HL-60/S4 treated with retinoic acid at 250 ng/mL for 4 days and 3 days (cell line): Measurements from ENCODE around the gene TRIM33.

Experiments used
- in situ Hi-C: fragments of 300-500 bp; cut with MboI; formaldehyde crosslinking; loops from 2 replicates; pipeline ENCODE4 v1.7.0; 2022; ENCODE audit warnings: low sequenced_read_pairs

Gene TRIM33

DNA sequence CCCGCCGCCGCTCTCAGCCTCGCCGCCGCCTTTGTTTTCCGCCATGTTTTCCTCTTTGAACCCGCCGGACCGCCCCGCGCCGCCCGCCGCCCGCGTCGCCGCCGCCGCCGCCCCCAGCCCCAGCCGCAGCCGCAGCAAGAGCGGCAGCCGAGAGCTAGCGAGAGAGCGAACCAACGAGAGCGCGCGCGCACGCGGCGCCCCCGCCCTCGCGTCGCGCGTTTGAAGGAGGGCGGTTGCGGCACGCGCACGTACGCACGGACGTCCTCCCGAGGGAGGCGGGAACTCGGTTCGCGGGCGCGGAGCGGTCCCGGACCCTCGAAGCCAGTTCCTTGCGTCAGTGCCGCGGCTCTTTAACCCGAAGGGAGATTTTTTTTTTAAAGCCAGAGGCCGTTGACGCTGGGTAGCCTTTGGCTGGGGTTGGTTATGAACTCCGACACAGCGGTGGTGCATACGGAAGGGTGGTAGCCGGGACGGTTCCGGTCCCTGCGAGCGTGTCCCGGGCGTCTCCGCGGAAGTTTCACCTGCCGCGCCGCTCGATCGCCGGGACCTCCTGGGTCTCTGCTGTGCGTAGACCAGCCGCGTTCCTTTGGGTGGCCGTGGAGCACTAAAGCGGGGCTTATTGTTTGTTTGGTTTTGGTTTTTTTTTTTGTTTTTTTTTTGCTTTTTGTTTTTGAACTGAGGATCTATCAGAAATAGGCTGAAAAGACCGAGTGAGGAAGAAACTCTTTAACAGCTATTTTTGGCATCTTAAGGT lies at the start of gene TRIM33:
TRIM33 (minus strand) TSS at position 172 of the 754 bp plus-strand sequence; CDS start at position 45, 127 bp downstream.
- in situ Hi-C loops = no loop called here

DNA sequence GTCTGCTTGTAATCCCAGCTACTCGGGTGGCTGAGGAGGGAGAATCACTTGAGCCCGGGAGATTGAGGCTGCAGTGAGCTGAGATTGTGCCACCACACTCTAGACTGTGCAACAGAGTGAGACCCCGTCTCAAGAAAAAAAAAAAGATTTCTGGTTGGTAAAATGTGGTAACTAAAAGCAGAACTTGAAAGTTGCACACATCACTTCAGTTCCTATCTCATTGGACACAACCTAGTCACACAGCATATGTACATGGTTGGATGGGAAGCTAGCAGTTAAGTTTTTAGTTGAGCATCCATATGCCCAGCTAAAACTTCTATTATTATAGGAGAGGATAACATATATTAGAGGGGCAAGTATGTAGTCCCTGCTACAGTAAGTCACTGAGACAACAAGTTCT lies 48.4 kb upstream of the TRIM33 start:
- in situ Hi-C loops = no loop called here

GRCh38 chr1:114558544-114558943 lies 47.5 kb upstream of the TRIM33 start:
- in situ Hi-C loops = no loop called here

DNA sequence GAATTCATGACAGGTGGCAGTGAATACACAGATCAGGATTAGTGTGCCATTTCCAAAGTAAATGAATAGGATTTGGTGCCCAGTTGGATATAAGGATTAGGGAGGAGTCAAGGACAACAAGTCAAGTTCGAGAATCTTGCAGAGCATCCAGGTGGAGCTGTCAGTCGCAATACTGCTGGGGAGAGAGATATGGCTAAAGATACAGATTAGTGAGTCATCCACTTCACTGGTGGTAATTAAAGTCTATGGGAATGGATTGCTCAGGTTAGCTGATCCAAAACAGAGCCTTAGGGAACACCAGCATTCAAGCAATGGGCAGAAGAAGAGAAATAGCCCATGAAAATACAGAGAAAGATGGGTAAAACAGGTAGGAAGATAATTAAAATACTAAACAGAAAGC lies 43.6 kb upstream of the TRIM33 start:
- in situ Hi-C loops = no loop called here

DNA sequence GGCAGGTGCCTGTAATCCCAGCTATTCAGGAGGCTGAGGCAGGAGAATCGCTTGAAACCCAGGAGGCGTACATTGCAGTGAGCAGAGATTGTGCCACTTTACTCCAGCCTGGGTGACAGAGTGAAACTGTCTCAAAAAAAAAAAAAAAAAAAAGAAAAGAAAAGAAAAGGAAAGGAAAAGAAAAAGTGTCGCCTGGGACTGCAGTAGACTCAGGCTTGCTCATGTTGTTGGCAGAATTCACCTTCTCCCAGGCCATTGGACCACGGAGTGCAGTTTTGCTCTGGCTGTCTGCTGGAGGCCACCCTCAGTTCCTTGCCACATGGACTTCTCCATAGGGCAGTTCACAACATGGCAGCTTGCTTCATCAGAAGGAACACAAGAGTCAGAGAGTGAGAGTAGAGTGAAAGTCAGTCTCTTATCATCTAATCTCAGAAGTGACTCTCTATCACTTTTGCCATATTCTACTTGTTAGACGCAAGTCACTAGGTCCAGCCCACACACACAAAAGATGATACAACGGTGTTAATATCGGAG lies 41.2 kb upstream of the TRIM33 start:
- in situ Hi-C loops = no loop called here

- in situ Hi-C loops = no loop called here
Observed at GRCh38 chr1:114551400-114551799, 40.4 kb upstream of the TRIM33 start.

GRCh38 chr1:114550336-114550735 lies 39.3 kb upstream of the TRIM33 start:
- in situ Hi-C loops = no loop called here

GRCh38 chr1:114549137-114549536 lies 38.1 kb upstream of the TRIM33 start:
- in situ Hi-C loops = no loop called here

DNA sequence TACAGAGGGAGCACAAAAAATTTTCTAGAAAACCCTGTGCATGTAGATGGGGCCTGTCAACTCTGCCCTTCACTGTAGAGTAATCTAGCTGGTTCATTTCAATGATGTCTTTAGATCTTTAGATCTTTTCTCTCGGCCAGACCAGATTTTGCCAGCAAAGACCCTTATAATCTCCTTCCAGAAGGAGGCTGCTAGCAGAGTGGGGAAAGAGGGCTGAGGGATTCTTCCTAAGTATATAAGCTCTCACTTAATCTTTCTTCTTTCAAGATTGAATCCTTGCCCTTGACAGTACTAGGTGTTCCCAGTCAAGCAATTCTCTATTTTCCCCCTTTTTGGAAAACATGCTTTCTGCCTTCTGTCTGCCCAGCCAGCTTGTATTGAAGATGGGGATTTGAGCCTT lies 36.1 kb upstream of the TRIM33 start:
- in situ Hi-C loops = no loop called here

DNA sequence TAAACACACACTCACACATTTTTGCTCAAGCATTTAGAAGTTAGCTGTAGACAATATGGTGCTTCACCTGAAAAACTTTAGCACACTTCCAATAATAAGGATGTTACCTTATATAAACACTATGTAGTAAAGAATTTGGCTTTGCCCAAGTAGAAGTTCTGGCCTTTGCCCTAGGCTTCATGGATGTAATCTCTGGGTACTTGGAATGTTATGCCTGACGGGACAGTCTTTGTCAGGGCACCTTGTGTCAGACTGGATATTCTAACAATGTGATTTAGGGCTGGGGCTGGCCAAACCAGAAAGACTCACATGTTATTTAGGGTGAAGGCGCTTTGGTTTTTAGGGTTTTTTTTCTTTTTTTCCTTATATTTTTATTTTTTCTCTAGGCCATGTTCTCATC lies 34.8 kb upstream of the TRIM33 start:
- in situ Hi-C loops = no loop called here

- in situ Hi-C loops = no loop called here
Observed at GRCh38 chr1:114545315-114545714, 34.3 kb upstream of the TRIM33 start.

DNA sequence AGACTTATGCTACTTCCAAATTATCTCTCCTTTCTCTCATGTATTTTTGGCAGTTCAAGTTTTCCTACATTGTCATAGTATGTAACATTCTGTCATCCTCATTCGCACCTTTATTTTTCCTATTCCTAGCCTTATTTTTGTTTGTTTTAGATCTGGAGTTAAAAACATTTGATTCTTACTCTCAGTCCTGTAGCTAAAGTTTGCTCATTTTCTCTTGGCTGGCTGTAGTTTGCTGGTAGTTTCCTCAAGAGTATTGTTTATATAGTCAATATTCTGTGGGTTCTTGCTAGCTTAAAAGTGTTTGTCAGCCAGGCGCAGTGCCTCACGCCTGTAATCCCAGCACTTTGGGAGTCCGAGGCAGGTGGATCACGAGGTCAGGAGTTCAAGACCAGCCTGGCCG lies 29.8 kb upstream of the TRIM33 start:
- in situ Hi-C loops = no loop called here

GRCh38 chr1:114540272-114540671 lies 29.3 kb upstream of the TRIM33 start:
- in situ Hi-C loops = no loop called here

DNA sequence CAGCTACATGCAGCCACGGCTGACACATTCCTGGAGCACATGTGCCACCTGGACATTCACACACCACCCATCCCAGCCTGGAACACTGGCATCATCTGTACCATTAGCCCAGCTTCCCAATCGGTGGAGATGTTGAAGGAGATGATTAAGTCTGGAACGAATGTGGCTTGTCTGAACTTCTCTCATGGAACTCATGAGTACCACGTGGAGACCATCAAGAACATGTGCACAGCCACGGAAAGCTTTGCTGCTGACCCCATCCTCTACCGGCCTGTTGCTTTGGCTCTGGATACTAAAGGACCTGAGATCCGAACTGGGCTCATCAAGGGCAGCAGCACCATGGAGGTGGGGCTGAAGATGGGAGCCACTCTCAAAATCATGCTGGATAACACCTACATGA lies 25.0 kb upstream of the TRIM33 start:
- in situ Hi-C loops = no loop called here

GRCh38 chr1:114535401-114535800 lies 24.4 kb upstream of the TRIM33 start:
- in situ Hi-C loops = no loop called here

DNA sequence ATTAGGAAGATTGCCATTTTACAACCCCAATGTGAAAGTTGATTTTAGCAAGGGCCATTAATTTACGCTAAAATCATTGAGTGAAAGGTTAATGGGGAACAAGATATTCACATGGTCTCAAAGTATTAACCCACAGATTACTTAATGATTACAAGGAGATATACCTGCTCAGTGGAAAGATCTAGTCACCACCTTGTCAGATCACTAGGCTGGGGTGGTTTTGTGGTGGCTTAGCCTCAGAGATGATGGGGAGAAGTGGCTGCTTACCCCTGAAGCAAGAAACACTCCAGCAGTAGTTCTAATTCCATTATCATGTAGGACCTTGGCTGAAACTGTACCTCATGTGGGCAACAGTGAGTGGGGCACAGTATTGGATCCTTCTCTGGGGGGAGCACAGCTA lies 20.1 kb upstream of the TRIM33 start:
- in situ Hi-C loops = no loop called here

DNA sequence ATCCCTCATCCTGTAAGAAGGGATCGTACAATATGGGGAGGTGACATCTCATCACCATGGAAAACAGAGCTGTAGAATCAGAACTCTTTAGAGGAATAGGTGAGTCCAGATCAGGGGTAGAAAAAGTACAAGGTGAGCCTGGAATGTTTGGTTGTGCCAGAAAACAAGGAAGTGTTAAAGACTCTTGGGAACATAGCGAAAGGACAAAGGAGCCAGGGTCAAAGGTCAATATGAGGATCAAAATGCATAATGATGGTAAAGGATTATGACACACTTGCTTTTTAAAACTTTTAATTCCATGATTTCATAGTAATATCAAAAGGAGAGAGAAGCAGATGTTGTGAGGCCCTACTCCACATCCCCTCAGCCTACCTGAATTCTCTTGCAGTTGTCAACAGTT lies 19.2 kb upstream of the TRIM33 start:
- in situ Hi-C loops = no loop called here

GRCh38 chr1:114524944-114525343 lies 13.9 kb upstream of the TRIM33 start:
- in situ Hi-C loops = no loop called here

- in situ Hi-C loops = no loop called here
Observed at GRCh38 chr1:114522264-114522575, 11.2 kb upstream of the TRIM33 start.

DNA sequence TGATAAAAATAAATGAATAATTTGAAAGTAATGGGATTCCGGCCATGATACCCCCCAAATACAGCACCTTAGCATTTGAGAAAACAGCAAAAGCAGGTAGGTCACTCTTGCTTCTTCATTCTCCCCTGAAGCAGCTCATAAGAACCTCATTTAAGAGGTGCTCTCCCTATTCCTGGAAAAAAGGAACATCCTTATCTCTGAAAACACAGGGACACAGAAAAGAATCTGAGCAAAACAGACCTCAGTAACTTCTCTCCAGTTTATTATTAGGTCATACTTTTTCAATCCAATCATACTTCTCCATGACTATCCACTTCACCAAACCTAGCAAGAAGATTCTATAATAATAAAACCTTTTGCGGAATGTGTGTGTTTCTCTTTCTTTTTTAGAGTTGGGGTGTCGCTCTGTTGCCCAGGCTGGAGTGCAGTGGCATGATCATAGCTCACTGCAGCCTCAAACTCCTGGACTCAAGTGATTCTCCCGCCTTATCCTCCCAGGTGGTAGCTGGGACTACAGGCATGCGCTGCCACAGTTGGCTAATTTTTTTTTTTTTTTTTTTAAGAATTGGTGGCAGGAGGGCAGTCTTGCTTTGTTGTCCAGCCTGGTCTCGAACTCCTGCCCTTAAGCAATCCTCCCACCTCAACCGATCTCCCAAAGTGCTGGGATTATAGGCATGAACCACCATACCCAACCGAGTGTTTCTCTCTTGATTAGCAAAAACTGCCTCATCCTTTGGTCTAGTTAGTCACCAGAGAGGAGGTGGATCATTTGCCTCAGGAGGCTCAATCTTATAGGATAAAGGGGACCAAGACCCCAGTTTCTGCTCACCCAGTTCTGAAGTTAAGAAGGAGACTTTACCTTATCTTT lies 10.6 kb upstream of the TRIM33 start:
- in situ Hi-C loops = no loop called here

GRCh38 chr1:114517348-114517747 lies 6.3 kb upstream of the TRIM33 start:
- in situ Hi-C loops = no loop called here
